Heart left ventricle (tissue), 16 donors: ENCODE measurements around the gene SLC25A47. TPM values are rescaled to one million over a fixed set of nuclear protein-coding genes. Genes with fewer than 3 reads are reported as not detected.

Source experiments
- ATAC-seq, 4 donors: fragments of 200-7000 bp; cut with Tn5 transposase; one replicate each; pipeline ENCODE4 v1.9.1; 2020 to 2022; ENCODE audit warnings: moderate library complexity in 4 of 4, mild to moderate bottlenecking in 3 of 4, moderate number of reproducible peaks in 1 of 4
- DNase-seq, 5 donors: peaks; one replicate each; pipeline ENCODE4 v3.0.0-alpha.2; 2020
- H3K27ac ChIP-seq, 12 donors: fragments of 200-600 bp; sonication (generic) in 4 of 12; one replicate each; pipeline versions ENCODE4 v1.5.0 to v1.8.0; 2016 to 2022; ENCODE audit warnings: mild to moderate bottlenecking in 2 of 12
- H3K27me3 ChIP-seq, 9 donors: fragments of 200-600 bp; sonication (generic) in 2 of 9; one replicate each; pipeline versions ENCODE4 v1.5.1 to v1.8.0; 2016 to 2022; ENCODE audit warnings: mild to moderate bottlenecking in 3 of 9
- H3K36me3 ChIP-seq, 9 donors: fragments of 200-600 bp; sonication (generic) in 2 of 9; one replicate each; pipeline versions ENCODE4 v1.5.0 to v1.8.0; 2018 to 2022; ENCODE audit warnings: mild to moderate bottlenecking in 2 of 9
- H3K4me1 ChIP-seq, 12 donors: fragments of 200-600 bp; sonication (generic) in 4 of 12; one replicate each; pipeline versions ENCODE4 v1.5.0 to v1.8.0; 2016 to 2022; ENCODE audit warnings: mild to moderate bottlenecking in 3 of 12
- H3K4me3 ChIP-seq, 12 donors: fragments of 200-600 bp; sonication (generic) in 4 of 12; one replicate each; pipeline versions ENCODE4 v1.5.0 to v1.8.0; 2017 to 2022; ENCODE audit warnings: mild to moderate bottlenecking in 9 of 12, moderate library complexity in 4 of 12
- H3K9me3 ChIP-seq, 12 donors: fragments of 200-600 bp; sonication (generic) in 4 of 12; one replicate each; pipeline versions ENCODE4 v1.5.0 to v1.8.0; 2016 to 2022; ENCODE audit warnings: mild to moderate bottlenecking in 1 of 12
- POLR2A ChIP-seq, 2 donors: fragments of 450-650 bp; IDR thresholded peaks; one replicate each; pipeline ENCODE4 v1.6.1; 2017; ENCODE audit warnings: antibody characterized with exemption in 2 of 2, mild to moderate bottlenecking in 2 of 2, moderate library complexity in 2 of 2
- WGBS, 4 donors: extraction: QIAGEN DNeasy Blood & Tissue Kit in 2 of 4; methylation state at CpG; one replicate each; pipeline versions ENCODE4 v1.1.5 to v1.1.7; 2013 to 2018; 5-methylcytosine and 5-hydroxymethylcytosine counted together
- intact Hi-C, 10 donors: fragments of 100-400 bp; cut with DNase I; formaldehyde crosslinking; loops; one replicate each; pipeline versions ENCODE4 v1.11.1 to v1.14.2; 2022
- polyA plus RNA-seq, 2 donors: library from polyadenylated mRNA; stranded (reverse); fragments of 200-250 nt; gene quantifications; one replicate each; pipeline ENCODE4 v1.2.3, GENCODE V29; 2013
- total RNA-seq, 9 donors: library from RNA; depleted of rRNA in 2 of 9; stranded (reverse); fragments of >200 nt in 2 of 9; fragmentation: NEBNext Ultra II Directional in 3 of 9; extraction: Animal tissue kit (Norgen Biotek cat#: 25700) in 3 of 9; gene quantifications; one replicate each; pipeline versions ENCODE4 v1.1.0 to v1.2.4, GENCODE V29; 2016 to 2023
- TF ChIP-seq, protein P1 (sequence below), 12 donors: fragments of 200-600 bp; sonication (generic) in 4 of 12; IDR thresholded peaks; one replicate each; pipeline versions ENCODE4 v1.5.0 to v1.8.0; 2018 to 2022; ENCODE audit warnings: antibody characterized with exemption in 12 of 12, mild to moderate bottlenecking in 5 of 12
- donor health status: ischemic (EF 13 %, LVEDD 7.1; RV severe dilation, severe dysfunction).
- donor health status: healthy with polysubstance abuse.
- donor health status: DM: no; HTN: yes; CAD: no.
- donor health status: DM: no; HTN: no; CAD: no.
- donor health status: ischemic (EF 25% LVEDD 6.9; RV normal size, moderate dysfunction).
- donor health status: ischemic (EF 25% LVEDD 5.7; RV mildly dilated, moderate dysfunction).
- donor health status: healthy.
- donor health status: DM: yes; HTN: yes; CAD: no.
- donor health status: ischemic (EF 35%, LVEDD 5.7; RV mildly dilated, moderate dysfunction).
- donor health status: nonischemic (EF 11% LVEDD 7.7; RV severe dilation, severe dysfunction).
- donor health status: DM: yes; HTN: yes; CAD: no.
- donor health status: PGD.
- donor health status: ischemic (EF 29% LVEDD 5.4; RV normal size, mild dysfunction).
- donor health status: nonischemic (EF 23%, LVEDD 6.1; RV moderate dilation, normal function).

The SLC25A47 gene
- total and polyA plus RNA-seq, 11 donors: not detected

GRCh38 chr14:100279133-100279532 lies 44.0 kb upstream of the SLC25A47 start:
- WGBS, 4 donors: 78 to 95% (median 90%) methylated on average over 2 of the region's 2 CpGs
- Histone ChIP-seq H3K4me3 (no peak overlapping the region), H3K36me3 (peaks cover 0 to 46% (median 24%) of the 10 kb centered on the region in 9 donors), H3K27ac (no peak overlapping the region), H3K4me1 (peaks cover 0 to 44% (median 17%) of the 10 kb centered on the region in 12 donors), H3K27me3 (no peaks in the 10 kb centered on the region), H3K9me3 (no peaks in the 10 kb centered on the region)
- no peak for ATAC-seq
- TF ChIP-seq POLR2A (IDR thresholded peaks at IDR 0.05): no peak
- TF ChIP-seq, protein P1, sequence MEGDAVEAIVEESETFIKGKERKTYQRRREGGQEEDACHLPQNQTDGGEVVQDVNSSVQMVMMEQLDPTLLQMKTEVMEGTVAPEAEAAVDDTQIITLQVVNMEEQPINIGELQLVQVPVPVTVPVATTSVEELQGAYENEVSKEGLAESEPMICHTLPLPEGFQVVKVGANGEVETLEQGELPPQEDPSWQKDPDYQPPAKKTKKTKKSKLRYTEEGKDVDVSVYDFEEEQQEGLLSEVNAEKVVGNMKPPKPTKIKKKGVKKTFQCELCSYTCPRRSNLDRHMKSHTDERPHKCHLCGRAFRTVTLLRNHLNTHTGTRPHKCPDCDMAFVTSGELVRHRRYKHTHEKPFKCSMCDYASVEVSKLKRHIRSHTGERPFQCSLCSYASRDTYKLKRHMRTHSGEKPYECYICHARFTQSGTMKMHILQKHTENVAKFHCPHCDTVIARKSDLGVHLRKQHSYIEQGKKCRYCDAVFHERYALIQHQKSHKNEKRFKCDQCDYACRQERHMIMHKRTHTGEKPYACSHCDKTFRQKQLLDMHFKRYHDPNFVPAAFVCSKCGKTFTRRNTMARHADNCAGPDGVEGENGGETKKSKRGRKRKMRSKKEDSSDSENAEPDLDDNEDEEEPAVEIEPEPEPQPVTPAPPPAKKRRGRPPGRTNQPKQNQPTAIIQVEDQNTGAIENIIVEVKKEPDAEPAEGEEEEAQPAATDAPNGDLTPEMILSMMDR (IDR thresholded peaks at IDR 0.05): no peak
- no peak for DNase-seq
- intact Hi-C loops: no loop called here

DNA sequence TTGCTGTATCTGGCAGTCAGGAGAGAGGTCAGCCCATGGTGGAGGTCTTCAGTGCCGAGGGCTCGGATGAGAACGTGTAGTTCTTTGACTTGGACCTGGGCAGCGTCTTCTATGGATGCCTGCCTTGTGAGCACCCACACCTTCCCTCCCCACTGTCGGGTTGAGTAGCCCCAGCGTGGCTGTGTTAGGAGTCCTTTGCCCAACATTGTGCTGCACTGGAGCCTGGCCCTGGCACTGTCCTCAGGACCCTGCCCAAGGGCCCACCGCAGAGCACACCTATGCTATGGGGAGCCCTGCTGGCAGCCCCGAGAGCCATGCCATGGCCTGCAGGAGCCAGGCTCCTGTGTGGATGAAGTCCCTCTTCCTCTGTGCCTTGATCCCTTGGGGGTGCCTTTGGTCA lies 43.6 kb upstream of the SLC25A47 start:
- Histone ChIP-seq H3K4me1 (peaks cover 0 to 45% (median 17%) of the 10 kb centered on the region in 12 donors), H3K4me3 (no peak overlapping the region), H3K36me3 (peaks cover 0 to 42% (median 20%) of the 10 kb centered on the region in 9 donors), H3K27ac (no peak overlapping the region), H3K9me3 (no peaks in the 10 kb centered on the region), H3K27me3 (no peaks in the 10 kb centered on the region)
- DNase-seq (no peak), ATAC-seq (no peak)
- TF ChIP-seq POLR2A (IDR thresholded peaks at IDR 0.05): no peak
- TF ChIP-seq, protein P1 (IDR thresholded peaks at IDR 0.05): no peak
- intact Hi-C loops: no loop called here
- 80 to 90% (median 87%) methylated on average over 7 to 8 of the region's 8 CpGs for WGBS, 4 donors

- H3K27ac ChIP-seq: no peak overlapping the region
- H3K4me1 ChIP-seq: peaks cover 0 to 60% (median 26%) of the 10 kb centered on the region in 12 donors
- DNase-seq (no peak), ATAC-seq (no peak)
- H3K9me3 ChIP-seq: no peaks in the 10 kb centered on the region
- WGBS, 4 donors: 57 to 67% (median 62%) methylated on average over 9 to 11 of the region's 11 CpGs
- TF ChIP-seq, protein P1 (IDR thresholded peaks at IDR 0.05): no peak
- no peak for TF ChIP-seq POLR2A (IDR thresholded peaks at IDR 0.05)
- no peaks in the 10 kb centered on the region for H3K27me3 ChIP-seq
- intact Hi-C loops: loop anchor here in 2 of 10 donors (5.0 kb wide), 2 partner anchors 34 to 39 kb away; no protein-coding TSS in a partner anchor
- H3K4me3 ChIP-seq: no peak overlapping the region
- H3K36me3 ChIP-seq: peaks cover 0 to 31% (median 15%) of the 10 kb centered on the region in 9 donors
Observed at GRCh38 chr14:100281286-100282082, 41.7 kb upstream of the SLC25A47 start.

DNA sequence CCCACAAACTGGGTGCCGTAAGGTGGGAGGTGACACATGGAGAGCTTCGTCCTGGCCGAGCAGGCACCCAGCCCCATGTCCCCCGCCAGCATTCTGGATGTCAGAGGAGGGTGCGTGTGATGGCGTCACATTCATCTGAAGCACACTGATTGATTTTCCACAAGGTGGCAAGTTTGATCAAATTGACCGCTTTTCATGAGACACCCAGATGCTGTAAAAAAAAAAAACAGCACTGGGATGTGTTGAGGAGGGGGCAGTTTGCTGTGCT lies 41.1 kb upstream of the SLC25A47 start:
- H3K9me3 ChIP-seq: no peaks in the 10 kb centered on the region
- H3K36me3 ChIP-seq: peaks cover 0 to 26% (median 10%) of the 10 kb centered on the region in 9 donors
- H3K4me3 ChIP-seq: no peak overlapping the region
- peaks cover 0 to 65% (median 26%) of the 10 kb centered on the region in 12 donors for H3K4me1 ChIP-seq
- H3K27ac ChIP-seq: no peak overlapping the region
- intact Hi-C loops: loop anchor here in 2 of 10 donors (5.0 kb wide), 2 partner anchors 35 to 40 kb away; no protein-coding TSS in a partner anchor
- no peaks in the 10 kb centered on the region for H3K27me3 ChIP-seq
- ATAC-seq: no peak
- 88 to 93% (median 91%) methylated on average over 7 of the region's 7 CpGs for WGBS, 4 donors
- no peak for DNase-seq
- TF ChIP-seq POLR2A (IDR thresholded peaks at IDR 0.05): no peak
- TF ChIP-seq, protein P1 (IDR thresholded peaks at IDR 0.05): no peak
